Measurements from ENCODE around the gene MYH15.

- no peak for TF ChIP-seq POLR2AphosphoS5 (IDR thresholded peaks at IDR 0.05; ENCODE audit: low read depth, low read length)
- no peak for TF ChIP-seq POU5F1 (IDR thresholded peaks at IDR 0.05; ENCODE audit: low read depth, low read length)
- TF ChIP-seq CTCF (IDR thresholded peaks at IDR 0.05; ENCODE audit: control extremely low read depth in 1 of 3, insufficient read depth in 1 of 3, low read depth in 1 of 3, low read length in 3 of 3): no peak
- no peak for TF ChIP-seq KDM5A (IDR thresholded peaks at IDR 0.05; ENCODE audit: low read length)
- TF ChIP-seq RFX5 (IDR thresholded peaks at IDR 0.05; ENCODE audit: borderline replicate concordance, low read depth, low read length): no peak
- TF ChIP-seq SRF (IDR thresholded peaks at IDR 0.05; ENCODE audit: low read depth, low read length): no peak
- TF ChIP-seq POLR2A (IDR thresholded peaks at IDR 0.05; ENCODE audit: control extremely low read depth in 1 of 2, low read depth in 2 of 2, low read length in 2 of 2): no peak
Observed at GRCh38 chr3:108341911-108342310, 168.5 kb downstream of the MYH15 start.
